GM18873 (cell line): ENCODE results near the gene MRGPRE.

Source experiments
- ATAC-seq: cut with Tn5 transposase; IDR thresholded peaks from one replicate; pipeline ENCODE4 v1.9.1; 2021; ENCODE audit warnings: mild to moderate bottlenecking, moderate library complexity, moderate number of reproducible peaks; ENCODE audit not compliant: unreplicated experiment, low FRiP score

Gene MRGPRE

GRCh38 chr11:3227568-3228444 lies 4.4 kb downstream of the MRGPRE start:
- no peak for ATAC-seq

- no peak for ATAC-seq
Observed at GRCh38 chr11:3226846-3227567, 5.2 kb downstream of the MRGPRE start.

- ATAC-seq, result no peak
Observed at GRCh38 chr11:3225826-3226750, 6.1 kb downstream of the MRGPRE start.

GRCh38 chr11:3225159-3225758 lies 7.0 kb downstream of the MRGPRE start:
- ATAC-seq, result no peak

GRCh38 chr11:3224401-3225057 lies 7.7 kb downstream of the MRGPRE start:
- ATAC-seq, result no peak

- no peak for ATAC-seq
Observed at GRCh38 chr11:3223932-3224381, 8.3 kb downstream of the MRGPRE start.

GRCh38 chr11:3222941-3223915 lies 9.0 kb downstream of the MRGPRE start:
- no peak for ATAC-seq

- no peak for ATAC-seq
Observed at GRCh38 chr11:3222003-3222855, 10.0 kb downstream of the MRGPRE start.

GRCh38 chr11:3221408-3222002 lies 10.7 kb downstream of the MRGPRE start:
- no peak for ATAC-seq

GRCh38 chr11:3220521-3221407 lies 11.5 kb downstream of the MRGPRE start:
- ATAC-seq, result no peak

GRCh38 chr11:3220101-3220500 lies 12.1 kb downstream of the MRGPRE start:
- ATAC-seq, result no peak

GRCh38 chr11:3219281-3219892 lies 12.8 kb downstream of the MRGPRE start:
- no peak for ATAC-seq

- ATAC-seq, result no peak
Observed at GRCh38 chr11:3218483-3219280, 13.5 kb downstream of the MRGPRE start, which contains the start of gene MRGPRG. TSS of gene MRGPRG (minus strand) at chr11:3218813. CDS start at chr11:3218813, 0 bp downstream.

- no peak for ATAC-seq
Observed at GRCh38 chr11:3217818-3218482, 14.3 kb downstream of the MRGPRE start.
